CD4-positive, alpha-beta T cell (primary cell): ENCODE results near the gene KCNA2. TPM values are rescaled to one million over a fixed set of nuclear protein-coding genes. Genes with fewer than 3 reads are reported as not detected.

Experiments used
- ATAC-seq: fragments of 200-7000 bp; cut with Tn5 transposase; one replicate; pipeline ENCODE4 v1.10.0; 2022; ENCODE audit warnings: mild to moderate bottlenecking; ENCODE audit not compliant: poor library complexity
- CTCF ChIA-PET: fragments of 350-600 bp; sonication (Branson Sonifier 250); formaldehyde crosslinking; loops from one replicate; lab custom pipeline; 2021; ENCODE audit warnings: antibody characterized with exemption, inconsistent platforms; lab: Charles Lee
- POLR2A ChIA-PET: fragments of 350-600 bp; sonication (Branson Sonifier 250); formaldehyde crosslinking; loops from one replicate; lab custom pipeline; 2021; ENCODE audit warnings: antibody characterized with exemption, inconsistent platforms; lab: Charles Lee
- DNase-seq, 14 experiments: peaks; one replicate each; pipeline ENCODE4 v3.0.0-alpha.2; 2013 to 2020; ENCODE audit warnings: mixed read lengths in 2 of 14
- H3K27ac ChIP-seq, 2 donors: one replicate each; pipeline versions ENCODE4 v1.5.1 to v1.7.0; 2013; ENCODE audit warnings: low read length in 2 of 2, low read depth in 1 of 2, mild to moderate bottlenecking in 1 of 2
- H3K27me3 ChIP-seq, 2 experiments: 1 replicate in 1 of 2; 2 replicates in 1 of 2; pipeline versions ENCODE4 v1.6.1 to v1.7.0; 2013; ENCODE audit warnings: low read length in 2 of 2, control low read depth in 1 of 2, mild to moderate bottlenecking in 1 of 2, moderate library complexity in 1 of 2; ENCODE audit not compliant: insufficient read depth in 2 of 2, control insufficient read depth in 1 of 2
- H3K36me3 ChIP-seq: one replicate; pipeline ENCODE4 v1.6.1; 2013; ENCODE audit warnings: low read length, control low read depth; ENCODE audit not compliant: insufficient read depth
- H3K4me1 ChIP-seq: one replicate; pipeline ENCODE4 v1.6.1; 2013; ENCODE audit warnings: low read length, control low read depth; ENCODE audit not compliant: insufficient read depth
- H3K4me3 ChIP-seq: one replicate; pipeline ENCODE4 v1.5.1; 2013; ENCODE audit warnings: mild to moderate bottlenecking, low read length, moderate library complexity
- H3K9me3 ChIP-seq, 2 experiments: 1 replicate in 1 of 2; 2 replicates in 1 of 2; pipeline versions ENCODE4 v1.6.1 to v1.7.0; 2013; ENCODE audit warnings: low read length in 2 of 2, mild to moderate bottlenecking in 2 of 2, control low read depth in 1 of 2, moderate library complexity in 1 of 2; ENCODE audit not compliant: control insufficient read depth in 1 of 2, insufficient read depth in 1 of 2
- H3K27ac Mint-ChIP-seq: one replicate; pipeline ENCODE4 v1.8.0; 2020; ENCODE audit warnings: mixed read lengths
- H3K27me3 Mint-ChIP-seq: one replicate; pipeline ENCODE4 v1.8.0; 2021; ENCODE audit warnings: mixed read lengths
- H3K36me3 Mint-ChIP-seq: one replicate; pipeline ENCODE4 v1.8.0; 2021; ENCODE audit warnings: low read depth, mixed read lengths
- H3K4me1 Mint-ChIP-seq: one replicate; pipeline ENCODE4 v1.8.0; 2021; ENCODE audit warnings: low read depth, mixed read lengths
- H3K4me3 Mint-ChIP-seq: one replicate; pipeline ENCODE4 v1.8.0; 2020; ENCODE audit warnings: mild to moderate bottlenecking, mixed read lengths
- H3K9me3 Mint-ChIP-seq: one replicate; pipeline ENCODE4 v1.8.0; 2020; ENCODE audit warnings: mixed read lengths
- CTCF ChIP-seq: fragments of 200-600 bp; IDR thresholded peaks from one replicate; pipeline ENCODE4 v1.8.0; 2022; ENCODE audit warnings: antibody characterized with exemption, mild to moderate bottlenecking
- intact Hi-C, 2 experiments: fragments of 100-400 bp; cut with DNase I in 1 of 2; cut with micrococcal nuclease in 1 of 2; formaldehyde crosslinking; loops; one replicate each; pipeline versions ENCODE4 v1.15.1 to v1.9.0; 2023 to 2025; cut with DNase I, micrococcal nuclease
- total RNA-seq, 174 experiments: library from RNA in 2 of 174; stranded (reverse) in 2 of 174; gene quantifications; one replicate each; pipeline ENCODE4 v1.2.3 and lab custom pipeline; 2021 to 2026

Gene KCNA2
- total RNA-seq, 2 experiments from 2014 or later, result 0.78 to 0.88 TPM

- ChIA-PET POLR2A (no interaction called here), CTCF (no interaction called here)
- ATAC-seq, result no peak
- H3K9me3 Mint-ChIP-seq, result no peaks in the 10 kb centered on the region
- no peaks in the 10 kb centered on the region for H3K4me1 Mint-ChIP-seq
- H3K4me3 ChIP-seq, result no peak overlapping the region
- no peak overlapping the region for H3K27ac Mint-ChIP-seq
- H3K27me3 ChIP-seq, result peaks cover 6 to 12% of the 10 kb centered on the region in 2 experiments
- peaks cover 0 to 9% of the 10 kb centered on the region in 2 experiments for H3K9me3 ChIP-seq
- H3K4me3 Mint-ChIP-seq, result no peak overlapping the region
- peaks cover 18% of the 10 kb centered on the region for H3K27me3 Mint-ChIP-seq
- no peak overlapping the region for H3K27ac ChIP-seq
- TF ChIP-seq CTCF, result no peak
- intact Hi-C loops, result no loop called here
- no peak for DNase-seq
- no peaks in the 10 kb centered on the region for H3K36me3 ChIP-seq
- H3K4me1 ChIP-seq, result no peaks in the 10 kb centered on the region
- H3K36me3 Mint-ChIP-seq, result no peaks in the 10 kb centered on the region
Observed at GRCh38 chr1:110579460-110579859, 26.7 kb downstream of the KCNA2 start.

DNA sequence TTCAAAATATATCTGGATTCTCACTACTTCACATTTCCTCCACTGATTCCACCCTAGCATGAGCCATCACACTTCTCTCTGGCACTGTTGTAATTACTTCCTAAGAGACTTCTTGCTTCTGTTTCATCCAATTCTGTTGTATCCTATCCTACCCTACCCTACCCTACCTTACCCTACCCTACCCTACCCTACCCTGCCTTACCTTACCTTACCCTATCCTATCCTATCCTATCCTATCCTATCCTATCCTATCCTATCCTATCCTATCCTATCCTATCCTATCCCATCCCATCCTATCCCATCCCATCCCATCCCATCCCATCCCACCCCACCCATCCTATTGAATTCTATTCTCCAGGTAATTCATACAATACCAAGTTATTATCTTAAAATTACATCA is 29.7 kb downstream of the KCNA2 start:
- H3K27me3 Mint-ChIP-seq, result peaks cover 19% of the 10 kb centered on the region
- Histone ChIP-seq H3K36me3 (no peaks in the 10 kb centered on the region), H3K27ac (no peak overlapping the region), H3K4me1 (no peaks in the 10 kb centered on the region), H3K9me3 (peaks cover 0 to 9% of the 10 kb centered on the region in 2 experiments), H3K27me3 (peaks cover 12 to 24% of the 10 kb centered on the region in 2 experiments), H3K4me3 (no peak overlapping the region)
- CTCF ChIA-PET, result interaction anchor here (1.0 kb wide), 1 partner anchor 21 kb away, joined by 3 read pairs; no protein-coding TSS in a partner anchor
- H3K27ac Mint-ChIP-seq, result no peak overlapping the region
- intact Hi-C loops, result no loop called here
- H3K36me3 Mint-ChIP-seq, result no peaks in the 10 kb centered on the region
- H3K9me3 Mint-ChIP-seq, result no peaks in the 10 kb centered on the region
- no peak overlapping the region for H3K4me3 Mint-ChIP-seq
- POLR2A ChIA-PET, result no interaction called here
- TF ChIP-seq CTCF, result no peak
- no peaks in the 10 kb centered on the region for H3K4me1 Mint-ChIP-seq
- ATAC-seq (no peak), DNase-seq (no peak)

GRCh38 chr1:110573314-110573713 is 32.8 kb downstream of the KCNA2 start:
- H3K27me3 ChIP-seq, result peaks cover 13 to 23% of the 10 kb centered on the region in 2 experiments

More at GRCh38 chr1:110573314-110573713, 32.8 kb downstream of the KCNA2 start:
- H3K4me3 Mint-ChIP-seq, result no peak overlapping the region
- Histone ChIP-seq H3K4me1 (no peaks in the 10 kb centered on the region), H3K27ac (no peak overlapping the region), H3K4me3 (no peak overlapping the region), H3K36me3 (no peaks in the 10 kb centered on the region), H3K9me3 (no peaks in the 10 kb centered on the region)
- H3K27ac Mint-ChIP-seq, result no peak overlapping the region
- DNase-seq (no peak), ATAC-seq (no peak)
- H3K36me3 Mint-ChIP-seq, result no peaks in the 10 kb centered on the region
- peaks cover 25% of the 10 kb centered on the region for H3K27me3 Mint-ChIP-seq
- no peaks in the 10 kb centered on the region for H3K4me1 Mint-ChIP-seq
- no peaks in the 10 kb centered on the region for H3K9me3 Mint-ChIP-seq
- no peak for TF ChIP-seq CTCF
- intact Hi-C loops, result no loop called here
- POLR2A ChIA-PET, result no interaction called here
- CTCF ChIA-PET, result interaction anchor here (0.6 to 1.5 kb wide), 3 partner anchors 9 to 22 kb away, joined by 3 to 4 read pairs (median 4); no protein-coding TSS in a partner anchor
